K562 (cell line): ENCODE measurements around the gene CCDC17. TPM values are rescaled to one million over a fixed set of nuclear protein-coding genes. Genes with fewer than 3 reads are reported as not detected.

Experiments
- BDP1 ChIP-seq: IDR thresholded peaks from 3 replicates; pipeline ENCODE4 v1.6.1; 2011; ENCODE audit not compliant: insufficient read length, insufficient read depth
- CLOCK ChIP-seq: fragments of 250-450 bp; sonication (Bioruptor Pico); IDR thresholded peaks from 2 replicates; pipeline ENCODE4 v1.4.0; 2020; ENCODE audit warnings: mild to moderate bottlenecking, moderate library complexity, borderline replicate concordance
- ILK ChIP-seq: fragments of 450-650 bp; IDR thresholded peaks from 2 replicates; pipeline ENCODE4 v1.6.1; 2016; ENCODE audit warnings: missing genetic modification characterization, low read depth, mild to moderate bottlenecking, missing compliant biosample characterization, moderate library complexity, borderline replicate concordance
- KLF16 ChIP-seq: IDR thresholded peaks from 2 replicates; pipeline ENCODE4 v1.6.1; 2016; ENCODE audit warnings: antibody characterized with exemption
- MAZ ChIP-seq, 2 experiments: fragments of 450-650 bp in 1 of 2; sonication (generic) in 1 of 2; formaldehyde crosslinking; IDR thresholded peaks in 1 of 2; conservative IDR thresholded peaks in 1 of 2; 2 replicates each; pipeline versions ENCODE4 v1.4.0 to v1.5.0; 2020; ENCODE audit warnings: mild to moderate bottlenecking in 1 of 2, missing genetic modification reagents in 1 of 2
- NBN ChIP-seq: fragments of 450-650 bp; IDR thresholded peaks from 2 replicates; pipeline ENCODE4 v1.6.1; 2016; ENCODE audit warnings: low read depth, mild to moderate bottlenecking
- TBP ChIP-seq: optimal IDR thresholded peaks from 2 replicates; pipeline ENCODE3; 2011; ENCODE audit warnings: low read depth, low read length, improper control_type of control experiment
- TCF7L2 ChIP-seq: fragments of 150-350 bp; IDR thresholded peaks from 2 replicates; pipeline ENCODE4 v1.6.1; 2016; ENCODE audit warnings: low read depth, mild to moderate bottlenecking, low read length, moderate library complexity
- ZBTB43 ChIP-seq: sonication (generic); formaldehyde crosslinking; IDR thresholded peaks from 2 replicates; pipeline ENCODE4 v1.8.0; 2023; ENCODE audit warnings: mild to moderate bottlenecking, missing genetic modification reagents
- ZKSCAN3 ChIP-seq: fragments of 250-450 bp; sonication (Bioruptor Pico); IDR thresholded peaks from 2 replicates; pipeline ENCODE4 v1.4.0; 2020
- ZNF143 ChIP-seq: sonication (generic); formaldehyde crosslinking; IDR thresholded peaks from 2 replicates; pipeline ENCODE4 v1.9.0; 2022; ENCODE audit warnings: mild to moderate bottlenecking, missing genetic modification reagents
- ZNF24 ChIP-seq: fragments of 450-650 bp; IDR thresholded peaks from 2 replicates; pipeline ENCODE4 v1.6.1; 2016
- polyA plus RNA-seq, 8 experiments: library from polyadenylated mRNA; depleted of rRNA in 4 of 8; stranded (reverse) in 5 of 8; unstranded in 3 of 8; fragments of >200 nt; fragmentation: Nextera tagmentation in 2 of 8; fragmentation: Illumina TruSeq in 1 of 8; extraction: Ambion mirVana in 2 of 8; extraction: Trizol in 1 of 8; gene quantifications; 2 replicates each; pipeline versions ENCODE4 v1.2.1 to v1.2.3, GENCODE V29; 2011 to 2014; ENCODE audit warnings: inconsistent platforms in 1 of 8, missing spikeins in 1 of 8
- total RNA-seq, 7 experiments: library from RNA; depleted of rRNA in 6 of 7; stranded (reverse); fragments of >200 nt in 6 of 7; fragmentation: Illumina TruSeq in 2 of 7; extraction: Trizol in 2 of 7; gene quantifications; 2 replicates each; pipeline versions ENCODE4 v1.2.1 to v1.2.3, GENCODE V29; 2011 to 2021; ENCODE audit warnings: low replicate concordance in 1 of 7
- TF ChIP-seq, protein P1 (sequence below): fragments of 150-350 bp; IDR thresholded peaks from 2 replicates; pipeline ENCODE4 v1.6.1; 2014; ENCODE audit warnings: low read depth, mild to moderate bottlenecking, low read length, borderline replicate concordance
- TF ChIP-seq, protein P2 (sequence below): fragments of 450-650 bp; formaldehyde crosslinking; IDR thresholded peaks from 2 replicates; pipeline ENCODE4 v1.4.0; 2022; ENCODE audit warnings: missing genetic modification characterization
- TF ChIP-seq, protein P3 (sequence below), 2 experiments: fragments of 250-450 bp in 1 of 2; fragments of 450-650 bp in 1 of 2; sonication (Bioruptor Pico) in 1 of 2; IDR thresholded peaks; 2 replicates each; pipeline versions ENCODE4 v1.6.1 to v1.8.0; 2016 to 2021; ENCODE audit warnings: mild to moderate bottlenecking in 2 of 2, moderate library complexity in 2 of 2, missing compliant biosample characterization in 1 of 2, missing genetic modification characterization in 1 of 2

Gene CCDC17
- total and polyA plus RNA-seq, 9 of the 15 experiments (the other 6 are each of a cell fraction or from before 2014, with no cell fraction given), result 0.20 to 2.4 (median 0.85) TPM

DNA sequence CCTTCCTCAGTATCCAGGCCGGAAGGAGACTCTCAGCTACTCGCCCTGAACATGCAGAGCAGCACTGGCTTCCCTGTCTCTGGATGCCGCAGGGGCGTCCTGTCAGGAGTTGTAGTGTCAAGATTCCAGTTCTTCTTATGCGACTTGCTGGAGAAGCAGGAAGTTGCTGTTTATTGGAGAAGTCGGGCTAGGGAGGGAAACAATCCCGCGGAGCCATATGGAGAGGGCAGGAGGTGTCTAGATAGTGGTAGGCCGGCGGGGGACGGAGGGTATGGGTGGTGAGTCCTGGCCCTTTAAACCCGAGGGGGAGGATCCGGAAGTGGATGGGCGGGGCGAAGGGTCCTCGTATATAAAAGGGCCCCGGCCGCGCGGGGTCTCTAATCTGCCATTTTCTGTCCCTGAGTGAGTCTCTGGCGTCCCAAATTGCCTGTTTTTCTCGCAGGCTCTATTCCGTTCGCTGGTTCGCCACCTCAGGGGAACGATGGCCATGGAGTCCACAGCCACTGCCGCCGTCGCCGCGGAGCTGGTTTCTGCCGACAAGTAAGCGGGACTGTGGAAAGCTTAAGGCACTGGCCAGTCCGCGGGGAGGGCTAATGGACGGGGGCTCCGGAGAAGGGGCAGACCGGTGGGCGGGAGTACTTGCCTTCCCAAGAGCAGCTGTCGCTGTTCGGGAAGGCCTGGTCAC, 40.0 kb downstream of the CCDC17 start, which contains the start of gene NASP (continued):
- TF ChIP-seq, protein P1, sequence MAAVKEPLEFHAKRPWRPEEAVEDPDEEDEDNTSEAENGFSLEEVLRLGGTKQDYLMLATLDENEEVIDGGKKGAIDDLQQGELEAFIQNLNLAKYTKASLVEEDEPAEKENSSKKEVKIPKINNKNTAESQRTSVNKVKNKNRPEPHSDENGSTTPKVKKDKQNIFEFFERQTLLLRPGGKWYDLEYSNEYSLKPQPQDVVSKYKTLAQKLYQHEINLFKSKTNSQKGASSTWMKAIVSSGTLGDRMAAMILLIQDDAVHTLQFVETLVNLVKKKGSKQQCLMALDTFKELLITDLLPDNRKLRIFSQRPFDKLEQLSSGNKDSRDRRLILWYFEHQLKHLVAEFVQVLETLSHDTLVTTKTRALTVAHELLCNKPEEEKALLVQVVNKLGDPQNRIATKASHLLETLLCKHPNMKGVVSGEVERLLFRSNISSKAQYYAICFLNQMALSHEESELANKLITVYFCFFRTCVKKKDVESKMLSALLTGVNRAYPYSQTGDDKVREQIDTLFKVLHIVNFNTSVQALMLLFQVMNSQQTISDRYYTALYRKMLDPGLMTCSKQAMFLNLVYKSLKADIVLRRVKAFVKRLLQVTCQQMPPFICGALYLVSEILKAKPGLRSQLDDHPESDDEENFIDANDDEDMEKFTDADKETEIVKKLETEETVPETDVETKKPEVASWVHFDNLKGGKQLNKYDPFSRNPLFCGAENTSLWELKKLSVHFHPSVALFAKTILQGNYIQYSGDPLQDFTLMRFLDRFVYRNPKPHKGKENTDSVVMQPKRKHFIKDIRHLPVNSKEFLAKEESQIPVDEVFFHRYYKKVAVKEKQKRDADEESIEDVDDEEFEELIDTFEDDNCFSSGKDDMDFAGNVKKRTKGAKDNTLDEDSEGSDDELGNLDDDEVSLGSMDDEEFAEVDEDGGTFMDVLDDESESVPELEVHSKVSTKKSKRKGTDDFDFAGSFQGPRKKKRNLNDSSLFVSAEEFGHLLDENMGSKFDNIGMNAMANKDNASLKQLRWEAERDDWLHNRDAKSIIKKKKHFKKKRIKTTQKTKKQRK, result no peak
- TF ChIP-seq TCF7L2 (no peak), ZNF143 (CRISPR knock-in tag) (no peak; the same call in 1 of the 2 replicates), ZNF24 (no peak), ILK (tag) (no peak), BDP1 (no peak), NBN (peak; percentile 61), CLOCK (CRISPR knock-in tag) (no peak), ZKSCAN3 (CRISPR knock-in tag) (no peak), KLF16 (no peak), ZBTB43 (0 out of 2 replicates have a peak, but pooled peaks have one; percentile 83), TBP (peak; percentile 99), MAZ (CRISPR knock-in tag; conservative IDR thresholded peaks at IDR 0.05 in 1 of 2, IDR thresholded peaks at IDR 0.05 in 1 of 2) (peak in 1 of 2 experiments; percentile 81; a peak in 3 of 4 replicates)
- TF ChIP-seq, protein P2, sequence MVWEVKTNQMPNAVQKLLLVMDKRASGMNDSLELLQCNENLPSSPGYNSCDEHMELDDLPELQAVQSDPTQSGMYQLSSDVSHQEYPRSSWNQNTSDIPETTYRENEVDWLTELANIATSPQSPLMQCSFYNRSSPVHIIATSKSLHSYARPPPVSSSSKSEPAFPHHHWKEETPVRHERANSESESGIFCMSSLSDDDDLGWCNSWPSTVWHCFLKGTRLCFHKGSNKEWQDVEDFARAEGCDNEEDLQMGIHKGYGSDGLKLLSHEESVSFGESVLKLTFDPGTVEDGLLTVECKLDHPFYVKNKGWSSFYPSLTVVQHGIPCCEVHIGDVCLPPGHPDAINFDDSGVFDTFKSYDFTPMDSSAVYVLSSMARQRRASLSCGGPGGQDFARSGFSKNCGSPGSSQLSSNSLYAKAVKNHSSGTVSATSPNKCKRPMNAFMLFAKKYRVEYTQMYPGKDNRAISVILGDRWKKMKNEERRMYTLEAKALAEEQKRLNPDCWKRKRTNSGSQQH, result no peak
- TF ChIP-seq, protein P3, sequence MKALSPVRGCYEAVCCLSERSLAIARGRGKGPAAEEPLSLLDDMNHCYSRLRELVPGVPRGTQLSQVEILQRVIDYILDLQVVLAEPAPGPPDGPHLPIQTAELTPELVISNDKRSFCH (CRISPR knock-in tag; IDR thresholded peaks at IDR 0.05), result no peak
- TF ChIP-seq, protein P3 (tag; IDR thresholded peaks at IDR 0.05), result peak; percentile 63; the same call in 1 of the 2 replicates
